ENCODE data around the gene SLC51B.

DNA sequence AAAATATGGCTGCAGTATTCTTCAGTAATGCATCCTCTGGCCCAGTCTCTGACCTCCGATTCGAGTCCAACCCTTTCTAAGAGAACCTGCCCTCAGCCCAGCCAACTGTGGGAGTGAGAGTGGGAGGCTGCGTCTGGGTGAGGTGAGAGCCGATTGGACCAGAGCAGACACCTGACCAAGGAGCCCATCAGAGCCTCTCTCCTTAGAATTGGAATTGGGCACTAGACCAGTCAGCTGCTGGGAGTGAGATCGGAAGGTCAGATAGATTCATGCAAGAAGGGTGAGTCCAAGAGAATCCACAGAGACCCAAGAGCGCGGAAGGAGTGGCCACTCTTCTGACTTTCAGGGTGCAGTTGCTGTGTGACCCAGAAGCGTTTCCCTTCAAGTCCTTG, 12.4 kb downstream of the SLC51B start:
- TF ChIP-seq POLR2A (IDR thresholded peaks at IDR 0.05): no peak
- TF ChIP-seq, protein P1, sequence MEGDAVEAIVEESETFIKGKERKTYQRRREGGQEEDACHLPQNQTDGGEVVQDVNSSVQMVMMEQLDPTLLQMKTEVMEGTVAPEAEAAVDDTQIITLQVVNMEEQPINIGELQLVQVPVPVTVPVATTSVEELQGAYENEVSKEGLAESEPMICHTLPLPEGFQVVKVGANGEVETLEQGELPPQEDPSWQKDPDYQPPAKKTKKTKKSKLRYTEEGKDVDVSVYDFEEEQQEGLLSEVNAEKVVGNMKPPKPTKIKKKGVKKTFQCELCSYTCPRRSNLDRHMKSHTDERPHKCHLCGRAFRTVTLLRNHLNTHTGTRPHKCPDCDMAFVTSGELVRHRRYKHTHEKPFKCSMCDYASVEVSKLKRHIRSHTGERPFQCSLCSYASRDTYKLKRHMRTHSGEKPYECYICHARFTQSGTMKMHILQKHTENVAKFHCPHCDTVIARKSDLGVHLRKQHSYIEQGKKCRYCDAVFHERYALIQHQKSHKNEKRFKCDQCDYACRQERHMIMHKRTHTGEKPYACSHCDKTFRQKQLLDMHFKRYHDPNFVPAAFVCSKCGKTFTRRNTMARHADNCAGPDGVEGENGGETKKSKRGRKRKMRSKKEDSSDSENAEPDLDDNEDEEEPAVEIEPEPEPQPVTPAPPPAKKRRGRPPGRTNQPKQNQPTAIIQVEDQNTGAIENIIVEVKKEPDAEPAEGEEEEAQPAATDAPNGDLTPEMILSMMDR (IDR thresholded peaks at IDR 0.05): no peak
